GM12864 (cell line): ENCODE data around the gene ADAM15.

ENCODE experiments used
- DNase-seq: peaks from one replicate; pipeline ENCODE4 v3.0.0-alpha.2; 2011; ENCODE audit warnings: low read depth
- H3K4me3 ChIP-seq: 2 replicates; pipeline ENCODE4 v1.5.1; 2011; ENCODE audit warnings: mild to moderate bottlenecking, low read depth, low read length, control low read depth
- TF ChIP-seq, protein P1 (sequence below): IDR thresholded peaks from 2 replicates; pipeline ENCODE4 v1.5.1; 2011; ENCODE audit warnings: low read depth, mild to moderate bottlenecking, moderate library complexity, low read length, control low read depth, inconsistent platforms; ENCODE audit errors: missing control alignments

The ADAM15 gene

DNA sequence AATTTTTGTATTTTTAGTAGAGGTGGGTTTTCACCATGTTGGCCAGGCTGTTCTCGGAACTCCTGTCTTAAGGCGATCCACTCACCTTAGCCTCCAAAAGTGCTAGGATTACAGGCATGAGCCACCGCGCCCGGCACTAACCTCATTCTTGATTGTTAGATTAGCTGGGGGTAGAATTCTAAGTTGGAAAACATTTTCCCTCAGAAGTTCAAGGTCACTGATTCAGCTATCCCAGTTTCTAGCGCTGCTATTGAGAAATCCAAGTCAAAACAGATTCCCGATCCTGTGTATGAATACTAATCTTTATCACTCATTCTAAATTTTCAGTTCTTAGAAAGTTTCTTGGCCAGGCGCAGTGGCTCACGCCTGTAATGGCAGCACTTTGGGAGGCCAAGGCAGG lies 52.2 kb downstream of the ADAM15 start:
- DNase-seq = no peak
- TF ChIP-seq, protein P1, sequence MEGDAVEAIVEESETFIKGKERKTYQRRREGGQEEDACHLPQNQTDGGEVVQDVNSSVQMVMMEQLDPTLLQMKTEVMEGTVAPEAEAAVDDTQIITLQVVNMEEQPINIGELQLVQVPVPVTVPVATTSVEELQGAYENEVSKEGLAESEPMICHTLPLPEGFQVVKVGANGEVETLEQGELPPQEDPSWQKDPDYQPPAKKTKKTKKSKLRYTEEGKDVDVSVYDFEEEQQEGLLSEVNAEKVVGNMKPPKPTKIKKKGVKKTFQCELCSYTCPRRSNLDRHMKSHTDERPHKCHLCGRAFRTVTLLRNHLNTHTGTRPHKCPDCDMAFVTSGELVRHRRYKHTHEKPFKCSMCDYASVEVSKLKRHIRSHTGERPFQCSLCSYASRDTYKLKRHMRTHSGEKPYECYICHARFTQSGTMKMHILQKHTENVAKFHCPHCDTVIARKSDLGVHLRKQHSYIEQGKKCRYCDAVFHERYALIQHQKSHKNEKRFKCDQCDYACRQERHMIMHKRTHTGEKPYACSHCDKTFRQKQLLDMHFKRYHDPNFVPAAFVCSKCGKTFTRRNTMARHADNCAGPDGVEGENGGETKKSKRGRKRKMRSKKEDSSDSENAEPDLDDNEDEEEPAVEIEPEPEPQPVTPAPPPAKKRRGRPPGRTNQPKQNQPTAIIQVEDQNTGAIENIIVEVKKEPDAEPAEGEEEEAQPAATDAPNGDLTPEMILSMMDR = no peak
- H3K4me3 ChIP-seq = no peak overlapping the region

DNA sequence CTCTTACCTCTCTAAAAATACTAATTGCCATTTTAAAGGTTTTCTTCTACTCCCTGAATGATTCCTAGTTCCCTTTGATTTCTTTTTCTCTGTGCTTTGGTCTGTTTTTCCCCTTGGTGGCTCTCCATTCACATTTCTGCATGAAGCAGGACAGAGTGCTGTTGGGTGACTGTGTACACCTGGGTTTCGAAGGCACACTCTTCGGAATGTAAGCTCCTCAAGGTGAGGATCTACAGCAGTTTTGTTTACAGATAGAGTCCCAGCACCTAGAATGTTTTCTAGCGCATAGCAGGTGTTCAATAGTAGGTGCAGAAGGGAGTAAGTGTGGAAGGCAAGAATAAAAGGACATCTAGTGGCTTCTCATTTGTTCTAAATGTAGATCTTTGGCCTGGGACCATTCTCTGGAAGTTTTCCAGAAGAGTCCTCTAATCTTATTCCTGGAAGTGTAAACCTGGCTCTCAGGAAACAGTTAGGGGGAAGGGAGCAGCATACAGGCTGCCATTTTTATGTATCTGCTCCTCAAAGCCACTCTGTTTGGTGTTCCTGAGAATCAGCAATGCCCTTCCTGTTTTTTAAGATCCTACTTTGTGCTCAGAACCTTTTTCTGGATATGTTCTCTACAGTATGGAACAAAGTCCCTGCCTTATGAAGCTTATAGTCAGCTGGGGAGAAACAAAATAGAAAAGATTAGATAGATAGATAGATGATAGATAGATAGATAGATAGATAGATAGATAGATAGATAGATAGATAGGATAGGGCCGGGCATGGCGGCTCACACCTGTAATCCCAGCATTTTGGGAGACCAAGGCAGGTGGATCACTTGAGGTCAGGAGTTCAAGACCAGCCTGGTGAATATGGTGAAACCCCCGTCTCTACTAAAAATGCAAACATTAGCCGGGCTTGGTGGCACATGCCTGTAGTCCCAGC lies 53.8 kb downstream of the ADAM15 start:
- no peak for DNase-seq
- H3K4me3 ChIP-seq = no peak overlapping the region
- TF ChIP-seq, protein P1 = no peak

DNA sequence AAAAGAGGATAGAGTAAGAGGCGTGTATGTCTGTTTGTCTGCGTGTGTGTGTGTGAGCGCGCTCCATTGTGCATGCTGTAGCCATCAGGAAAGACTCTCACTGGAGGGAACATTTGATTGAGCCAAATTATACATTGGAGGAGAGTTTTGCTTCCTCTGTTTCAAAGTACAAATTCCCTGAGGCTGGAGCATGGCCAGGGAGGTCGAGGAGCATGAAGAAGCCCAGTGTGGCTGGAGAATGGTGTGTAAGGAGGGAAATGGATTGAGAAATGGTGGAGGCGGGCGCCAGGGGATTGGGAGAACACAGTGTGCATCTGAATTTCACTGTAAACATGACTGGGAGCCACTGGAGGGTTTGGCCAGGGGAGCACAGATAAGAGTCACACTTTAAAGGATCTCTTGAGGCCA lies 54.5 kb downstream of the ADAM15 start:
- DNase-seq = no peak
- TF ChIP-seq, protein P1 = no peak
- H3K4me3 ChIP-seq = no peak overlapping the region

DNA sequence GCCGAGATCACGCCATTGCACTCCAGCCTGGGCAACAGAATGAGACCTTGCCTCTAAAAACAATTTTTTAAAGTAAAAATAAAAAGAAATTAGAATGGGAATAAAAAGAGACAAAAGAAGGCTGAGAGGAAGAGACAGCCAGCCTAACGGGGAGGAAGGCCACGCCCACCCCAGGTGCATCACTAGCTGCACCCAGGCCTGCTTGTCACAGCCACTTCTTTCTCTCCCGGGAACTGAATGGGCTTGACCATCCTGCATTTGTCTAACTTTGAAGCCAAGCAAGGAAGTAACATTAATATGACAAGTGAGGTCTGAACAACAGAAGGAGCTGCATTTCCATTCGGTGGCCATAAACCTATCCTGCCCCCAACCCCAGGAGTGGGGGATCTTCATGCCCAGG lies 55.7 kb downstream of the ADAM15 start:
- DNase-seq = no peak
- H3K4me3 ChIP-seq = no peak overlapping the region
- TF ChIP-seq, protein P1 = no peak

DNA sequence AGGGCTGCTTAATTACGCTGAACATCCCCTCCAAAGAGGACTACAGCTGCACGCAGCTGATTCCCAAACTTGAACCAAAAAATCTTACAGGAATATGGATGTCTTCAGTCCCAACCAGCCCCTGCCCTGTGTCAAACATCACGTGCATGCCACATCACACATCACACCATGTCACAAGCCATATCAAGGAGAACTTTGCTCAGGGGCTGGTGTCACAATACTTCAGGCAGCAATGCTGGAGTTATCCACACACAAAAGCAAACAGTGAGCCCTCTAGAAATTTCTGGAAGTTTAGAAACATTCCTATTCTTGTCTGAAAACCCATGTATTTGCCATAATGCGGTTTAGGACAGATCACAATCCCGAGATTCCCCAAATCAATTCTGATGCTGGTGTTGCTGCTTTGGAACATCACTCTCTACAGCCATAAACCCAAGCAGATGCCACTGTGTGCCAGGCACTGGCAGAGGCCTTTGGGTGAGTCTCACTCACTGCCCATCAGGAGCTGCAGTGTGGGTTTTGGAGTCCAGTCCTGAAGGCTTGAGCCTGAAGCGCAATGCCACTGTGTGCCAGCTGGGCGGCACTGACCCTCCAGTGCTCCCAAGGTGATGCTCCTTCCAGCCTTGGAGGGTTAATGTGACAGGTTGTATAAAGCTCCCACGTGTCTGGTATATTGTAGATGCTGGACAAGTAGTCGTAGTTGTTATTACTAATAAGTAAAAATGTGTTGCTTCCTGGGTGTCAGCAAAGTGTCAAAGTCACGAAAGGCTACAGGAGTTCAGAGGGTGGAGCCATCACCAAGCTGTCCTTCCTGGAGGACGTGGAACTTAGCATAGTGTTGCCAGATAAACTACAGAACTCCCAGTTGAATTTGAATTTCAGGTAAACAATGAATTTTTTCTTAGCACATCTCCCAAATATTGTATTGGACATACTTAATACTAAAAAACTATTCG lies 56.5 kb downstream of the ADAM15 start:
- no peak overlapping the region for H3K4me3 ChIP-seq
- no peak for DNase-seq
- TF ChIP-seq, protein P1 = no peak

DNA sequence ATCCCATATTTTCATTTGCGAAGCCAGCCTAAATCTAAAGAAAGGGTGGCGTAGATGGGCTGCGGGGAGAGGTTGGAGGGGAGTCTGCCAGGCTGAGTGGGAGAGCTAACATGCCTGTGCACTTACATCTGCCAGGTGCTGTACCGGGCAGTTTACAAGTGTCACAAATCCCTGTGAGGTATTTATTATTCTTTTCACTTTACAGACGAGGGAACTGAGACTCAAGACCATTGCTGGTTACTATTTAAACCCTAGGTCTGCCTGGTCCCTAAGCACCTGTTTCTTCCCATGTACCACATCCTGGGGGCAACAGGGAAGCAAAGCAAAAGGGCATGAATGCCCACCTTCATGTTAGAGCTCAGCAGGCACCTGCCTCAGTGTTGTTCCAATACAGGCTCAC lies 57.2 kb downstream of the ADAM15 start:
- TF ChIP-seq, protein P1 = no peak
- DNase-seq = no peak

More for the DNA sequence above, 57.2 kb downstream of the ADAM15 start:
- no peak overlapping the region for H3K4me3 ChIP-seq
